Smooth muscle cell (in vitro differentiated cells): ENCODE measurements around the gene ERC1. TPM values are rescaled to one million over a fixed set of nuclear protein-coding genes. Genes with fewer than 3 reads are reported as not detected.

ENCODE experiments used
- DNase-seq: peaks from one replicate; lab custom pipeline; 2025; ENCODE audit not compliant: unreplicated experiment; lab: John Stamatoyannopoulos, UW
- H2AFZ ChIP-seq: fragments of 200-600 bp; sonication (generic); 2 replicates; pipeline ENCODE4 v1.6.0; 2016; ENCODE audit warnings: antibody characterized with exemption, low read depth, mild to moderate bottlenecking
- H3F3A ChIP-seq: fragments of 200-600 bp; sonication (generic); 2 replicates; pipeline ENCODE4 v1.6.0; 2017; ENCODE audit warnings: antibody characterized with exemption, low read depth
- H3K27ac ChIP-seq: fragments of 200-600 bp; sonication (generic); 2 replicates; pipeline ENCODE4 v1.5.1; 2016; ENCODE audit warnings: low read depth, mild to moderate bottlenecking
- H3K27me3 ChIP-seq: fragments of 200-600 bp; sonication (generic); 2 replicates; pipeline ENCODE4 v1.6.1; 2016; ENCODE audit warnings: low read depth, mild to moderate bottlenecking
- H3K36me3 ChIP-seq: fragments of 200-600 bp; sonication (generic); 2 replicates; pipeline ENCODE4 v1.5.1; 2016; ENCODE audit warnings: low read depth
- H3K4me1 ChIP-seq: fragments of 200-600 bp; sonication (generic); 2 replicates; pipeline ENCODE4 v1.5.1; 2016; ENCODE audit warnings: low read depth
- H3K4me2 ChIP-seq: fragments of 200-600 bp; sonication (generic); 2 replicates; pipeline ENCODE4 v1.6.0; 2016; ENCODE audit warnings: mild to moderate bottlenecking
- H3K4me3 ChIP-seq: fragments of 200-600 bp; sonication (generic); 2 replicates; pipeline ENCODE4 v1.5.1; 2016; ENCODE audit warnings: mild to moderate bottlenecking
- H3K79me2 ChIP-seq: fragments of 200-600 bp; sonication (generic); 2 replicates; pipeline ENCODE4 v1.6.0; 2016; ENCODE audit warnings: low read depth, mild to moderate bottlenecking
- H3K9ac ChIP-seq: fragments of 200-600 bp; sonication (generic); 2 replicates; pipeline ENCODE4 v1.6.0; 2016; ENCODE audit warnings: low read depth
- H3K9me3 ChIP-seq: fragments of 200-600 bp; sonication (generic); replicated peaks from 2 replicates; pipeline ENCODE4 v1.5.1; 2016; ENCODE audit warnings: low read depth
- H4K20me1 ChIP-seq: fragments of 200-600 bp; sonication (generic); 2 replicates; pipeline ENCODE4 v1.6.0; 2016; ENCODE audit warnings: low read depth
- CTCF ChIP-seq: fragments of 200-600 bp; sonication (generic); IDR thresholded peaks from 2 replicates; pipeline ENCODE4 v1.5.1; 2017; ENCODE audit warnings: borderline replicate concordance, mild to moderate bottlenecking, antibody characterized with exemption; ENCODE audit not compliant: insufficient read depth, poor library complexity, severe bottlenecking
- WGBS: methylation state at CpG from one replicate; pipeline ENCODE4 v1.1.7; 2016; ENCODE audit warnings: low lambda C conversion rate; 5-methylcytosine and 5-hydroxymethylcytosine counted together
- polyA plus RNA-seq: library from polyadenylated mRNA; unstranded; fragments of >200 nt; fragmentation: Nextera tagmentation; extraction: Ambion mirVana; gene quantifications from 2 replicates; pipeline ENCODE4 v1.2.1, GENCODE V29; 2016
- total RNA-seq: library from RNA; depleted of rRNA; stranded (reverse); fragments of >200 nt; gene quantifications from 2 replicates; pipeline ENCODE4 v1.2.3, GENCODE V29; 2014

ERC1 gene
- total and polyA plus RNA-seq, 2 experiments from 2014 or later, result 13.8 to 17.6 TPM

- Histone ChIP-seq H3K79me2 (no peaks in the 10 kb centered on the region), H3F3A (no peaks in the 10 kb centered on the region), H3K4me1 (no peaks in the 10 kb centered on the region), H3K9me3 (no peaks in the 10 kb centered on the region), H3K4me3 (no peak overlapping the region), H3K27me3 (no peaks in the 10 kb centered on the region), H3K36me3 (no peaks in the 10 kb centered on the region), H4K20me1 (no peaks in the 10 kb centered on the region), H2AFZ (no peak overlapping the region), H3K27ac (no peak overlapping the region), H3K4me2 (no peak overlapping the region), H3K9ac (no peak overlapping the region)
- no peak for DNase-seq
- 97% methylated on average over 12 of the region's 12 CpGs for WGBS
- no peak for TF ChIP-seq CTCF
Observed at GRCh38 chr12:1499351-1499750, 508.3 kb downstream of the ERC1 start.

GRCh38 chr12:1500095-1500801 lies 509.2 kb downstream of the ERC1 start:
- H3K4me3 ChIP-seq, result no peak overlapping the region
- WGBS, result 92% methylated on average over 36 of the region's 36 CpGs
- H3K9ac ChIP-seq, result no peak overlapping the region
- H3K36me3 ChIP-seq, result no peaks in the 10 kb centered on the region
- no peak overlapping the region for H2AFZ ChIP-seq
- no peaks in the 10 kb centered on the region for H4K20me1 ChIP-seq
- DNase-seq, result no peak
- no peaks in the 10 kb centered on the region for H3K9me3 ChIP-seq
- H3K79me2 ChIP-seq, result no peaks in the 10 kb centered on the region
- H3K4me1 ChIP-seq, result no peaks in the 10 kb centered on the region
- no peak for TF ChIP-seq CTCF
- H3K4me2 ChIP-seq, result no peak overlapping the region
- no peaks in the 10 kb centered on the region for H3K27me3 ChIP-seq
- H3K27ac ChIP-seq, result no peak overlapping the region
- no peaks in the 10 kb centered on the region for H3F3A ChIP-seq

GRCh38 chr12:1501001-1501400 lies 510.0 kb downstream of the ERC1 start:
- no peak for TF ChIP-seq CTCF

More at GRCh38 chr12:1501001-1501400, 510.0 kb downstream of the ERC1 start:
- Histone ChIP-seq H3K4me2 (no peak overlapping the region), H4K20me1 (no peaks in the 10 kb centered on the region), H2AFZ (no peak overlapping the region), H3K9ac (no peak overlapping the region), H3K27ac (no peak overlapping the region), H3K9me3 (no peaks in the 10 kb centered on the region), H3K4me3 (no peak overlapping the region), H3K4me1 (no peaks in the 10 kb centered on the region), H3K27me3 (no peaks in the 10 kb centered on the region), H3K79me2 (no peaks in the 10 kb centered on the region), H3F3A (no peaks in the 10 kb centered on the region), H3K36me3 (no peaks in the 10 kb centered on the region)
- DNase-seq, result no peak
- 90% methylated on average over 10 of the region's 10 CpGs for WGBS
